H9 (cell line): ENCODE results near the gene ZFY. TPM values are rescaled to one million over a fixed set of nuclear protein-coding genes. Genes with fewer than 3 reads are reported as not detected.
"Not testable (repeated sequence)": the region's sequence is repeated elsewhere in the genome, so short reads cannot be mapped to it uniquely, and the experiment has no call there.

Experiments used
- DNase-seq: peaks from one replicate; pipeline ENCODE4 v3.0.0-alpha.2; 2017
- H2AFZ ChIP-seq: one replicate; pipeline ENCODE4 v1.6.1; 2013; ENCODE audit warnings: mild to moderate bottlenecking, low read length, control low read depth, moderate library complexity
- H2AK5ac ChIP-seq: 2 replicates; pipeline ENCODE4 v1.6.1; 2013; ENCODE audit warnings: low read length, control low read depth, mixed read lengths; ENCODE audit not compliant: insufficient read length
- H2BK120ac ChIP-seq: one replicate; pipeline ENCODE4 v1.6.1; 2013; ENCODE audit warnings: low read depth, mild to moderate bottlenecking, low read length, control low read depth, inconsistent platforms; ENCODE audit not compliant: poor library complexity, severe bottlenecking
- H2BK12ac ChIP-seq: 2 replicates; pipeline ENCODE4 v1.6.1; 2013; ENCODE audit warnings: low read length, control low read depth, mixed read lengths, low read depth; ENCODE audit not compliant: insufficient read length
- H2BK15ac ChIP-seq: 2 replicates; pipeline ENCODE4 v1.6.1; 2013; ENCODE audit warnings: low read depth, low read length, control low read depth
- H2BK20ac ChIP-seq: one replicate; pipeline ENCODE4 v1.6.1; 2013; ENCODE audit warnings: low read depth, mild to moderate bottlenecking, low read length, control low read depth, inconsistent platforms; ENCODE audit not compliant: poor library complexity, severe bottlenecking
- H2BK5ac ChIP-seq: 2 replicates; pipeline ENCODE4 v1.6.1; 2013; ENCODE audit warnings: low read length, control low read depth, mixed read lengths; ENCODE audit not compliant: insufficient read length
- H3K14ac ChIP-seq: 2 replicates; pipeline ENCODE4 v1.6.1; 2013; ENCODE audit warnings: low read length, control low read depth; ENCODE audit not compliant: insufficient read depth
- H3K18ac ChIP-seq: 2 replicates; pipeline ENCODE4 v1.6.1; 2013; ENCODE audit warnings: low read depth, mild to moderate bottlenecking, mixed read lengths, low read length, control low read depth; ENCODE audit not compliant: insufficient read length
- H3K23ac ChIP-seq: 2 replicates; pipeline ENCODE4 v1.6.1; 2013; ENCODE audit warnings: low read length, control low read depth, mixed read lengths, low read depth; ENCODE audit not compliant: insufficient read length
- H3K23me2 ChIP-seq: 2 replicates; pipeline ENCODE4 v1.6.1; 2013; ENCODE audit warnings: low read depth, mild to moderate bottlenecking, mixed read lengths, low read length, control low read depth; ENCODE audit not compliant: insufficient read length, poor library complexity, severe bottlenecking
- H3K27ac ChIP-seq: 2 replicates; pipeline ENCODE4 v1.5.1; 2013; ENCODE audit warnings: low read length, control low read depth, mixed read lengths, low read depth; ENCODE audit not compliant: insufficient read length
- H3K27me3 ChIP-seq: 2 replicates; pipeline ENCODE4 v1.6.1; 2013; ENCODE audit warnings: low read length, control low read depth, inconsistent platforms; ENCODE audit not compliant: insufficient read depth
- H3K4ac ChIP-seq: 2 replicates; pipeline ENCODE4 v1.6.1; 2013; ENCODE audit warnings: low read depth, mild to moderate bottlenecking, control low read depth, inconsistent platforms, low read length, moderate library complexity
- H3K4me1 ChIP-seq: 2 replicates; pipeline ENCODE4 v1.6.1; 2013; ENCODE audit warnings: low read length, control low read depth, inconsistent platforms; ENCODE audit not compliant: insufficient read depth
- H3K4me2 ChIP-seq: 2 replicates; pipeline ENCODE4 v1.6.1; 2013; ENCODE audit warnings: low read length, control low read depth, mixed read lengths; ENCODE audit not compliant: insufficient read length, insufficient read depth
- H3K56ac ChIP-seq: 2 replicates; pipeline ENCODE4 v1.6.1; 2013; ENCODE audit warnings: low read depth, mild to moderate bottlenecking, mixed read lengths, low read length, control low read depth; ENCODE audit not compliant: insufficient read length
- H3K79me1 ChIP-seq: 2 replicates; pipeline ENCODE4 v1.6.1; 2013; ENCODE audit warnings: low read depth, mild to moderate bottlenecking, moderate library complexity, low read length, control low read depth, inconsistent platforms; ENCODE audit not compliant: insufficient read depth, poor library complexity, severe bottlenecking
- H3K79me2 ChIP-seq: 2 replicates; pipeline ENCODE4 v1.6.1; 2013; ENCODE audit warnings: low read length, control low read depth, inconsistent platforms; ENCODE audit not compliant: insufficient read depth
- H3K9ac ChIP-seq: 2 replicates; pipeline ENCODE4 v1.6.1; 2013; ENCODE audit warnings: low read length, control low read depth, mixed read lengths; ENCODE audit not compliant: insufficient read length; ENCODE audit errors: extremely low read depth
- H3K9me3 ChIP-seq: one replicate; pipeline ENCODE4 v1.6.1; 2013; ENCODE audit warnings: low read depth, low read length, inconsistent platforms; ENCODE audit not compliant: control insufficient read depth
- H3T11ph ChIP-seq: one replicate; pipeline ENCODE4 v1.6.1; 2013; ENCODE audit warnings: mild to moderate bottlenecking, low read length, control low read depth, inconsistent platforms
- H4K20me1 ChIP-seq: one replicate; pipeline ENCODE4 v1.6.1; 2013; ENCODE audit not compliant: control insufficient read depth, insufficient read length, insufficient read depth
- H4K5ac ChIP-seq: 2 replicates; pipeline ENCODE4 v1.6.1; 2013; ENCODE audit warnings: low read depth, mild to moderate bottlenecking, mixed read lengths, low read length, control low read depth; ENCODE audit not compliant: insufficient read length
- H4K8ac ChIP-seq: replicated peaks from 2 replicates; pipeline ENCODE4 v1.6.1; 2013; ENCODE audit warnings: low read length, control low read depth, mixed read lengths, low read depth; ENCODE audit not compliant: insufficient read length
- H4K91ac ChIP-seq: 2 replicates; pipeline ENCODE4 v1.6.1; 2013; ENCODE audit warnings: low read depth, mild to moderate bottlenecking, moderate library complexity, mixed read lengths, low read length, control low read depth; ENCODE audit not compliant: insufficient read length
- H3K27ac Mint-ChIP-seq, 3 experiments: 2 replicates in 2 of 3; 3 replicates in 1 of 3; pipeline ENCODE4 v1.8.0; 2020 to 2021; ENCODE audit warnings: mixed read lengths in 3 of 3, mild to moderate bottlenecking in 1 of 3, moderate library complexity in 1 of 3
- H3K27me3 Mint-ChIP-seq: 2 replicates; pipeline ENCODE4 v1.8.0; 2021; ENCODE audit warnings: low read depth, mild to moderate bottlenecking, moderate library complexity, mixed read lengths
- H3K36me3 Mint-ChIP-seq, 3 experiments: 2 replicates in 2 of 3; 3 replicates in 1 of 3; pipeline ENCODE4 v1.8.0; 2020 to 2021; ENCODE audit warnings: low read depth in 3 of 3, mixed read lengths in 3 of 3; ENCODE audit not compliant: insufficient read depth in 1 of 3
- H3K4me1 Mint-ChIP-seq, 2 experiments: 2 replicates each; pipeline ENCODE4 v1.8.0; 2020; ENCODE audit warnings: mixed read lengths in 2 of 2
- H3K4me3 Mint-ChIP-seq, 2 experiments: 2 replicates in 1 of 2; 3 replicates in 1 of 2; pipeline ENCODE4 v1.8.0; 2020 to 2021; ENCODE audit warnings: mild to moderate bottlenecking in 2 of 2, mixed read lengths in 2 of 2, moderate library complexity in 1 of 2
- H3K9me3 Mint-ChIP-seq, 2 experiments: 2 replicates in 1 of 2; 3 replicates in 1 of 2; pipeline ENCODE4 v1.8.0; 2020; ENCODE audit warnings: mild to moderate bottlenecking in 2 of 2, mixed read lengths in 2 of 2, moderate library complexity in 1 of 2
- CTCF ChIP-seq: fragments of 200-600 bp; sonication (generic); conservative IDR thresholded peaks from 3 replicates; pipeline ENCODE4 v1.8.0; 2021; ENCODE audit warnings: antibody characterized with exemption, mild to moderate bottlenecking
- WGBS: extraction: QIAGEN DNeasy Blood & Tissue Kit; methylation state at CpG from one replicate; pipeline ENCODE4 v1.1.7; 2013; ENCODE audit warnings: missing lambda C conversion rate, low lambda C conversion rate, mixed read lengths; ENCODE audit not compliant: insufficient read length; ENCODE audit errors: extremely low coverage; 5-methylcytosine and 5-hydroxymethylcytosine counted together
- total RNA-seq: library from RNA; stranded (reverse); gene quantifications from 2 replicates; pipeline ENCODE4 v1.2.1, GENCODE V29; 2021

Gene ZFY
- total RNA-seq, 1 experiment from 2014 or later: not detected

GRCh38 chrY:2984491-2984890 lies 49.3 kb downstream of the ZFY start:
- Histone ChIP-seq H3K79me1 (no peaks in the 10 kb centered on the region), H3K14ac (no peak overlapping the region), H3K27me3 (no peaks in the 10 kb centered on the region), H2AK5ac (no peak overlapping the region), H2BK15ac (no peak overlapping the region), H3K18ac (no peak overlapping the region), H3K4me1 (no peaks in the 10 kb centered on the region), H3K27ac (no peak overlapping the region), H2BK20ac (no peak overlapping the region), H2BK120ac (no peak overlapping the region), H3T11ph (no peak overlapping the region), H2BK12ac (no peak overlapping the region), H3K23me2 (no peaks in the 10 kb centered on the region), H4K20me1 (no peaks in the 10 kb centered on the region), H4K8ac (no peak overlapping the region), H3K23ac (no peak overlapping the region), H3K56ac (no peak overlapping the region), H4K91ac (no peak overlapping the region), H2AFZ (no peak overlapping the region), H3K79me2 (no peaks in the 10 kb centered on the region), H2BK5ac (no peak overlapping the region), H4K5ac (no peak overlapping the region), H3K9me3 (no peaks in the 10 kb centered on the region), H3K4ac (no peak overlapping the region), H3K4me2 (no peak overlapping the region), H3K9ac (no peak overlapping the region)
- TF ChIP-seq CTCF: no peak
- Mint-ChIP-seq H3K27ac (no peak overlapping the region), H3K9me3 (no peaks in the 10 kb centered on the region), H3K4me3 (no peak overlapping the region), H3K27me3 (no peaks in the 10 kb centered on the region), H3K4me1 (no peaks in the 10 kb centered on the region), H3K36me3 (no peaks in the 10 kb centered on the region)
- WGBS: no CpG with 5 or more reads among the region's 5 CpGs
- DNase-seq: no peak

DNA sequence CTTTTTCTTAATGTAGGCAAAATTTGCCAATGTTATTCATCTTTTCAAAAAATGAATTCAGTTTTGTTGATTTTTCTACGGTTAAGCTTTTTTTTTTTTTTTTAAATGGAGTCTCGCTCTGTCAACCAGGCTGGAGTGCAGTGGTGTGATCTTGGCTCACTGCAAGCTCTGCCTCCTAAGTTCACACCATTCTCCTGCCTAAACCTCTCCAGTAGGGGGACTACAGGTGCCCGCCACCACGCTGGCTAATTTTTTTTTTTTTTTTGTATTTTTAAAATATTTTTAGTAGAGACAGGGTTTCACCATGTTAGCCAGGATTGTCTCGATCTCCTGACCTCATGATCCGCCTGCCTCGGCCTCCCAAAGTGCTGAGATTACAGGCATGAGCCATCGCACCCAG lies 52.0 kb downstream of the ZFY start:
- H3K4me1 Mint-ChIP-seq, H2BK20ac ChIP-seq, H3K9me3 ChIP-seq, H4K91ac ChIP-seq, H3K56ac ChIP-seq, H3K27ac ChIP-seq, H3K9me3 Mint-ChIP-seq, H3K27me3 ChIP-seq, H3K36me3 Mint-ChIP-seq, H4K5ac ChIP-seq, H2AK5ac ChIP-seq, H2BK5ac ChIP-seq, H3K18ac ChIP-seq, H3T11ph ChIP-seq, H3K4me1 ChIP-seq, H3K4ac ChIP-seq, H2AFZ ChIP-seq, H3K79me1 ChIP-seq, H3K79me2 ChIP-seq, H3K4me3 Mint-ChIP-seq, H3K23ac ChIP-seq, H4K20me1 ChIP-seq, H2BK120ac ChIP-seq, H3K27ac Mint-ChIP-seq, H3K9ac ChIP-seq, H2BK15ac ChIP-seq, H4K8ac ChIP-seq, H3K23me2 ChIP-seq, DNase-seq, H2BK12ac ChIP-seq, H3K27me3 Mint-ChIP-seq, H3K14ac ChIP-seq, H3K4me2 ChIP-seq: not testable (repeated sequence)
- WGBS: no CpG with 5 or more reads among the region's 8 CpGs
